ENCODE data around the gene PRKCSH. TPM values are rescaled to one million over a fixed set of nuclear protein-coding genes. Genes with fewer than 3 reads are reported as not detected.
A peak's percentile ranks its signal among the peaks of the same experiment; 100 is the strongest.
"Not testable (repeated sequence)": the region's sequence is repeated elsewhere in the genome, so short reads cannot be mapped to it uniquely, and the experiment has no call there.

Gene PRKCSH
- total RNA-seq, 2 experiments from 2014 or later = 321 to 338 TPM

DNA sequence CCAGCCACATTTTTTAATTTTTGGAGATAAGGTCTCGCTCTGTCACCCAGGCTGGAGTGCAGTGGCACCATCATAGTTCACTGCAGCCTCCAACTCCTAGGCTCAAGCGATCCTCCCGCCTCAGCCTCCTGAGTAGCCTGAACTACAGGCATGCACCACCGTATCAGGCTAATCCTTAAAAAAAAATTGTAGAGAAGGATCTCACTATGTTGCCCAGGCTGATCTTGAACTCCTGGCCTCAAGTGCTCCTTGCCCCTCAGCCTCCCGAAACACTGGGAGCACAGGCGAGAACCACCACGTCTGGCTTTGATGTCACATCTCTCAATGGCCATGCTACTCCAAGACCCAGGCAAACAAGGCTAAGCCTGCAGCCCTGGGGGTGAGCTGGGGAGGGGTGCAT is 21.2 kb downstream of the PRKCSH start:
- CTCF ChIA-PET = interaction anchor here (0.5 kb wide), 1 partner anchor 612 kb away, joined by 3 read pairs; no protein-coding TSS in a partner anchor
- H3K4me3 Mint-ChIP-seq = no peak overlapping the region
- no peaks in the 10 kb centered on the region for H3K9me3 Mint-ChIP-seq
- H3K36me3 Mint-ChIP-seq (ENCODE audit: low read depth) = no peaks in the 10 kb centered on the region
- POLR2A ChIA-PET = no interaction called here
- DNase-seq = no peak
- peaks cover 2% of the 10 kb centered on the region for H3K27me3 Mint-ChIP-seq
- no peak overlapping the region for H3K27ac Mint-ChIP-seq
- no peaks in the 10 kb centered on the region for H3K4me1 Mint-ChIP-seq

DNA sequence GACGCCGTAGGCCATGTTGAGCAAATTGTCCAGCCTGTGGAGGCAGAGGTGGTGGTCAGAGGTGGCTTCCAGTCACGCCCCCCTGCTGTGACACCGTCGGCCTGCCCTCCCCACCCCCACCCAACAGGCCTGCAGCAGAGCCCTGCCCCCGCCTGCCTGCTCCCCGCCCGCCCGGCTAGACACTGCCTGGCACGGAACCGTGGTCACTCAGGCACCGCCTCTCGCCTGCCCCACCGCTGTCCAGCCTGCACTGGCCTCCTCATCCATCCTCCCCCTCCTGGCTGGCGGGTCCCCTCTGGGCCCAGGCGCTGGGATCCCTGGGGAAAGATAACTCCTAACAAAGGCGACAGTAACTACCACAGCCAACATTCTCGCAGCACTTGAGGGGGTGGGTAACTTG is 21.7 kb downstream of the PRKCSH start:
- no peak overlapping the region for H3K4me3 Mint-ChIP-seq
- H3K4me1 Mint-ChIP-seq = no peaks in the 10 kb centered on the region
- peaks cover 2% of the 10 kb centered on the region for H3K27me3 Mint-ChIP-seq
- H3K9me3 Mint-ChIP-seq = no peaks in the 10 kb centered on the region
- ChIA-PET CTCF (interaction anchor here (0.8 kb wide), 1 partner anchor 89 kb away, joined by 3 read pairs; no protein-coding TSS in a partner anchor), POLR2A (no interaction called here)
- H3K36me3 Mint-ChIP-seq (ENCODE audit: low read depth) = no peaks in the 10 kb centered on the region
- no peak for DNase-seq
- H3K27ac Mint-ChIP-seq = no peak overlapping the region

DNA sequence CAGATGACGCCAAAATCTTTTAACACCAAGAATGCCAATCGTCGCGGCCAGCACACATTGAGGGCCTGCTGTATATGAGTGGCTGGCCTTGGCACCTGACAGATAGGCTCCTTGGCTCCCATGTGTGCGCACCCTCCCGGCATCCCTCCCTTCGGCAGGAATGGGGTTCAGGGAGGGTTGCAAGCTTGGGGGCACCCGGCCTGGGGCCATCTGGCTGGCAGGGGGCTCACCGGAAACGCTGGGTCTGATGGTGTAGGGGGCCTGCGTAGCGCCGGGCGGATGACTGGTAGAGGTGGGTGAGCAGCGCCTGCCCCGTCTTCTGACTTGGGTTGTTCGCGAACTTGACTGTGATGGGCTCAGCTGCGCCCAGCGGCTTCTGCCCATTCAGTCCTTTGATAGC is 22.4 kb downstream of the PRKCSH start:
- CTCF ChIA-PET = interaction anchor here (0.7 to 0.8 kb wide), 2 partner anchors 10 to 88 kb away, joined by 3 read pairs; no protein-coding TSS in a partner anchor
- no peak for DNase-seq
- Mint-ChIP-seq H3K4me1 (no peaks in the 10 kb centered on the region), H3K9me3 (no peaks in the 10 kb centered on the region), H3K4me3 (no peak overlapping the region), H3K27ac (no peak overlapping the region), H3K27me3 (peaks cover 2% of the 10 kb centered on the region), H3K36me3 (ENCODE audit: low read depth) (no peaks in the 10 kb centered on the region)
- POLR2A ChIA-PET = no interaction called here

DNA sequence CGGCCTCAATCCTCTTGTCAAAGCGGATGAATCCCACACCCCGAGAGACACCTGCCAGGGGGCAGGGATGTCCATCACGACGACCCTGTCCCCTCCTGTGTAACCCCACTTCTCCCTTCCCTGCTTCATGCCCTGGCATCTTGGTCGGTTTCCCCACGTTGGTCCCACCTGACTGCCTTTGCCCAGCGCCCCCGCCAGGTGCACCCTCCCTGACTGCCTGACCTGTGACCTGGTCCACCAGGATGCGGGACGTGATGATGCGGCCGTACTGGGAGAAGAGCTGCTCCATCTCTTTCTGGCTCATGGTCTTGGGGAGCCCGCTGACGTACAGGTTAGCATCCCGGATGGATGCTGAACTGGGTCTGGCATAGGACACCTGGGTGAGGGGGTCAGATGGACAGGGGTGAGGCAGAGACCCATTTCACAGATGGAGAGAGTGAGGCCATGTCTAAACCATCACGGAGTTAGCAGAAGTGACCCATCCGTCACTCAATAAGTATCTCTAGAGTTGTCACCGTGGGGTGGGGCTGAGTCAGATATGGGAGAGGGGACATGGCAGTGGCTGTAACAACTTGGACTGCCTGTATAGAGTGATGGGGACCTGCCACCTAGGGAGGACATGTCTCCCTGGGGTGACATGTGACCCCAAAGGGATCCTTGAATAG is 22.9 kb downstream of the PRKCSH start:
- Mint-ChIP-seq H3K36me3 (ENCODE audit: low read depth) (no peaks in the 10 kb centered on the region), H3K4me3 (no peak overlapping the region), H3K27me3 (peaks cover 2% of the 10 kb centered on the region), H3K9me3 (no peaks in the 10 kb centered on the region), H3K27ac (no peak overlapping the region), H3K4me1 (no peaks in the 10 kb centered on the region)
- POLR2A ChIA-PET = no interaction called here
- CTCF ChIA-PET = no interaction called here
- no peak for DNase-seq

DNA sequence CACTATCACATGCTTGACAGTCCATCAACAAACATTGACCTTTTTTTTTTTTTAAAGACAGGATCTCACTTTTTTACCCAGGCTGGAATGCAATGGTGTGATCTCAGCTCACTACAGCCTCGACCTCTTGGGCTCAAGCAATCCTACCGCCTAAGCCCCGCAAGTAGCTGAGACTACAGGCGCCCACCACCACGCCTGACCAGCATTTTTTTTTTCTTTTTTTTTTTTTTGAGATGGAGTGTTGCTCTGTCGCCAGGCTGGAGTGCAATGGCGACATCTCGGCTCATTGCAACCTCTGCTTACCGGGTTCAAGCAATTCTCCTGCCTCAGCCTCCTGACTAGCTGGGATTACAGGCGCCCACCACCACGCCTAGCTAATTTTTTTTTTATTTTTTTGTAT is 23.5 kb downstream of the PRKCSH start:
- CTCF ChIA-PET; H3K27ac Mint-ChIP-seq; H3K36me3 Mint-ChIP-seq (ENCODE audit: low read depth); DNase-seq; POLR2A ChIA-PET; H3K9me3 Mint-ChIP-seq; H3K27me3 Mint-ChIP-seq; H3K4me1 Mint-ChIP-seq; H3K4me3 Mint-ChIP-seq: not testable (repeated sequence)

DNA sequence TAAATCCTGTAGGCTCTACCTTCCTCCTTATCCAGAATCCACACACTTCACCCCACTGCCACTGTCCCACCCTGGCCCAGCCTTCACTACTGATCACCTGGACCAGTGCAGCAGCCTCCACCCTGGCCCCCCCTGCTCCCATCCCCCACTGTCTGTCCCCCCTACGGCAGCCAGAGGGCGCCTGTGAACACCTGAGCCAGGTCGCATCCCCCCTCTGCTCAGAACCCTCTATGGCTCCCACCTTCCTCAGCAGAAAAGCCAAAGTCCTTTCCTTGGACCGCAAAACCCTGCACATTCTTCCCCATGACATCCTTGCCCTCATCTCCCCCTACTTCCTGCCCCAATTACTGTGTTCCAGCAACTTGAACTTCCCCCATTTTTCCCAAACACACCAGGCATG is 24.8 kb downstream of the PRKCSH start:
- ChIA-PET CTCF (no interaction called here), POLR2A (no interaction called here)
- no peak overlapping the region for H3K4me3 Mint-ChIP-seq
- peak; percentile 21 for DNase-seq
- no peaks in the 10 kb centered on the region for H3K9me3 Mint-ChIP-seq
- peaks cover 2% of the 10 kb centered on the region for H3K27me3 Mint-ChIP-seq
- H3K27ac Mint-ChIP-seq = no peak overlapping the region
- H3K36me3 Mint-ChIP-seq (ENCODE audit: low read depth) = no peaks in the 10 kb centered on the region
- no peaks in the 10 kb centered on the region for H3K4me1 Mint-ChIP-seq

DNA sequence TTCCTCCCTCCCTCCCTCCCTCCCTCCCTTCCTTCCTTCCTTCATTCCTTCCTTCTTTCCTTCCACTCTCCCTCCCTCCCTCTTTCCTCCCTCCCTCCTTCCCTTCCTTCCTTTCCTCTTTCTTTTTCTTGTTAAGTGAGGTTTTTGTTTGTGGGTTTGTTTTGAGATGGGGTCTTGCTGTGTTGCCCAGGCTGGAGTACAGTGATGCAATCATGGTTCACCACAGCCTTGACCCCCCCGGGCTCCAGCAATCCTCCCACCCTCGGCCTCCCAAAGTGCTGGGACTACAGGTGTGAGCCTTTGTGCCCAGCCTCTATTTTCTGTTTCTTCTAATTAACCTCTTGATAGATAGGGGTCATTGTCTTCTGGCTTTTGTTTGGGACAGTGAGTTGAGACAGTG is 26.0 kb downstream of the PRKCSH start:
- Mint-ChIP-seq H3K27ac (no peak overlapping the region), H3K4me1 (no peaks in the 10 kb centered on the region), H3K4me3 (no peak overlapping the region), H3K27me3 (peaks cover 2% of the 10 kb centered on the region), H3K9me3 (no peaks in the 10 kb centered on the region), H3K36me3 (ENCODE audit: low read depth) (no peaks in the 10 kb centered on the region)
- ChIA-PET POLR2A (no interaction called here), CTCF (interaction anchor here (0.5 kb wide), 1 partner anchor 527 kb away, joined by 4 read pairs; no protein-coding TSS in a partner anchor)
- no peak for DNase-seq

DNA sequence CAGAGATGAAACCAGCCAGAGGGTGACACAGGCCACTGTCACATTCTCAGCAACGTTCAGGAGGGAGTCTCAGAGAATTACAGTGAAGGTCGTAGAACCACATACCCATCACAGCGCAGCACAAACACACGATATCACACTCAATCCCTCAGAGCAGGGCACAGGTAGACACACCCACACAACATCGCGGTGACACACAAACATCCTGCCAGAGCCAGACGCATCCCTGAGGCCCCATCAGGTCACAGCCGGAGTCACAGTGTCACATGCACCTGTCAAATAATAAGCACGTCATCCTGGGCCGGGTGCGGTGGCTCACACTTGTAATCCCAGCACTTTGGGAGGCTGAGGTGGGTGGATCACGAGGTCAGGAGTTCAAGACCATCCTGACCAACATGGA is 28.0 kb downstream of the PRKCSH start:
- Mint-ChIP-seq H3K4me3 (no peak overlapping the region), H3K9me3 (no peaks in the 10 kb centered on the region), H3K27ac (no peak overlapping the region), H3K36me3 (ENCODE audit: low read depth) (no peaks in the 10 kb centered on the region), H3K4me1 (no peaks in the 10 kb centered on the region), H3K27me3 (peaks cover 2% of the 10 kb centered on the region)
- POLR2A ChIA-PET = no interaction called here
- no peak for DNase-seq
- CTCF ChIA-PET = interaction anchor here (0.6 kb wide), 1 partner anchor 112 kb away, joined by 3 read pairs; no protein-coding TSS in a partner anchor

DNA sequence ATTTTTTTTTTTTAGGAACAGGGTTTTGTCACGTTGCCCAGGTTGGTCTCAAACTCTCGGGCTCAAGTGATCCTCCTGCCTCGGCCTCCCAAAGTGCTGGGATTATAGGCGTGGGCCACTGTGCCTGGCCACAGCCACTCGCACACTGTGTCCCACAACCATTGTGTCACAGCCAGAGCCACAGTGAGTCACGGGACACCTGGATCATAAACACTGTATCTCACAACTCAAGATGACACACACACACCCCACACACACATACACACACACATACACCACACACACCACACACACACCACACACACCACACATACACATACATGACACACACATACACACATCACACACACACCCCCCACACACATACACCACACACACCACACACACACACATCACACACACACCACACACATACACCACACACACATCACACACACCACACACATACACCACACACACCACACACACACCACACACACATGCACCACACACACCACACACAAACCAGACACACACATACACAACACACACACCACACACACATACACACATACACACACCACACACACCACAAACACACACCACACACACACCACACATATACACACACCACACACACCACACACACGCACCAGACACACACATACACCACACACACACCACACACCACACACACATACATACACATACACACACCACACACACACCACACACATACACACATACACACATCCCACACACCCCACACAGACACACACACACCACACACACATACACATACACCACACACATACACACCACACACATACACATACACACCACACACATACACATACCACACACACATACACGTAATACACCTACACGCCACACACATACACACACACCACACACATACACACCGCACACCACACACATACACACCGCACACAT is 29.2 kb downstream of the PRKCSH start:
- POLR2A ChIA-PET = interaction anchor here (0.5 kb wide), 1 partner anchor 460 kb away, joined by 3 read pairs; the partner anchor contains the start of gene ZNF700
- peaks cover 2% of the 10 kb centered on the region for H3K27me3 Mint-ChIP-seq
- no peak overlapping the region for H3K4me3 Mint-ChIP-seq
- no peaks in the 10 kb centered on the region for H3K9me3 Mint-ChIP-seq
- no peaks in the 10 kb centered on the region for H3K4me1 Mint-ChIP-seq
- H3K27ac Mint-ChIP-seq = no peak overlapping the region
- no peak for DNase-seq
- CTCF ChIA-PET = no interaction called here
- H3K36me3 Mint-ChIP-seq (ENCODE audit: low read depth) = no peaks in the 10 kb centered on the region

DNA sequence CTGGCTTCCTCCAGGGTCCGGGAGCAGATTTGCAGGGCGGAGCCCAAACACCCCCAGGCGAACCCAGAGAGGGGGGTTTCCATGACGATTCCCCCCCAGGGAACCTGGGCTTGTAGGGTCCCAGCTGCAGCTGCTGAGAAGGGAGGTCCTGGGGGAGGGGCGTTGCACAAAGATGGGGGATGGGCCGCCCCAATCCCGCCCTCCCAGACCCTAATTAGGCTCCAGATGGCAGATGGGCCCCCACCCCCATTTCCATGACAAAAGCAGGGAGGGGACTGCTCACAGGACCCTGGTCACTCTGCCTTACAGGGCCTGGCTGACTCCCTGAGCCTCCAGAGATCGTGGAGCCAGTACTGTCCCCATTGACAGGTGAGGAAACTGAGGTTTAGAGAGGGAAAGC is 30.2 kb downstream of the PRKCSH start:
- H3K27me3 Mint-ChIP-seq = peaks cover under 1% of the 10 kb centered on the region
- H3K9me3 Mint-ChIP-seq = no peaks in the 10 kb centered on the region
- no peak for DNase-seq
- no peak overlapping the region for H3K4me3 Mint-ChIP-seq
- H3K4me1 Mint-ChIP-seq = no peaks in the 10 kb centered on the region
- no peak overlapping the region for H3K27ac Mint-ChIP-seq
- CTCF ChIA-PET = no interaction called here
- POLR2A ChIA-PET = no interaction called here
- H3K36me3 Mint-ChIP-seq (ENCODE audit: low read depth) = no peaks in the 10 kb centered on the region

DNA sequence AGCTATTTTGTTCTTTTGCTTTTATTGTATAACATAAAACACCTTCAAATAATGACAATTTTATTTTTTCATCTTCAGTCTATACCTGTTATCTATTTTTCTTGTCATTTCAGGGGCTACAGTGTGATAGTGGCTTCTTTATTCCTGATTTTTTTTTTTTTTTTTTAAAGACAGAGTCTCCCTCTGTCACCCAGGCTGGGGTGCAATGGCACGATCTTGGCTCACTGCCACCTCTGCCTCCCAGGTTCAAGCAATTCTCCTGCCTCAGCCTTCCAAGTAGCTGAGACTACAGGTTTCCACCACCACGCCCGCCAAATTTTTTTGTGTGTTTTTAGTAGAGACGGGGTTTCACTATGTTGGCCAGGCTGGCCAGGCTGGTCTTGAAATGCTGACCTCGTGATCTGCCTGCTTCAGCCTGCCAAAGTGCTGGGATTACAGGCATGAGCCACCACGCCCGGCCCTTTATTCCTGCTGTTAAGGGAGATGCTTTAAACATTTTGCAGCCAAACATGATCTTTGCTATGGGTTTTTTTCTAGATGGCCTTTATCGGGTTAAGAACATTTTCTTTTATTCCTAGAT is 32.9 kb downstream of the PRKCSH start:
- CTCF ChIA-PET = interaction anchor here (0.9 to 2.3 kb wide), 3 partner anchors 9 to 25 kb away, joined by 3 to 11 read pairs (median 3); no protein-coding TSS in a partner anchor
- DNase-seq, H3K4me1 Mint-ChIP-seq: not testable (repeated sequence)

DNA sequence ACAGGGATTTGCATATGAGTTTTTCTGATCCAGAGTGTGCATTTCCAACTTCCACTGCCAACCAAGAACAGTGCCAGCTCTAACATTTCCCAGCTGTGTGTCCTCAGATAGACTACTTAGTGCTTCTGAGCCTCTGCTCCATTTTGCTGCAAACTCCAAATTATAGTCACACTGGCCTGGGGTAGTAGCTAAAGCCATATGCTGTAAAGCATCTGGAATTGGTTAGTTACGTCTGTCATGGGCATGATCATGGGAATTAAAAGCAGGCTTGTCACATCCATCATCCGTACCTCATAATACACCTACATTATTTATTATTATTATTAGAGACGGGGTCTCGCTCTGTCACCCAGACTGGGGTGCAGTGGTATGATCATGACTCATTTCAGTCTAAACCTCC is 38.3 kb downstream of the PRKCSH start:
- no peak overlapping the region for H3K4me3 Mint-ChIP-seq
- DNase-seq = no peak
- no peaks in the 10 kb centered on the region for H3K36me3 Mint-ChIP-seq (ENCODE audit: low read depth)
- CTCF ChIA-PET = interaction anchor here (0.6 to 2.1 kb wide), 2 partner anchors 9 to 635 kb away, joined by 4 to 10 read pairs; no protein-coding TSS in a partner anchor
- H3K27me3 Mint-ChIP-seq = peaks cover 36% of the 10 kb centered on the region
- no peak overlapping the region for H3K27ac Mint-ChIP-seq
- H3K9me3 Mint-ChIP-seq = no peaks in the 10 kb centered on the region
- H3K4me1 Mint-ChIP-seq = no peaks in the 10 kb centered on the region
- POLR2A ChIA-PET = interaction anchor here (0.6 kb wide), 1 partner anchor 11 kb away, joined by 3 read pairs; no protein-coding TSS in a partner anchor

More for the DNA sequence above, 32.9 kb downstream of the PRKCSH start:
- H3K36me3 Mint-ChIP-seq (ENCODE audit: low read depth); H3K9me3 Mint-ChIP-seq; H3K4me3 Mint-ChIP-seq; H3K27ac Mint-ChIP-seq; H3K27me3 Mint-ChIP-seq; POLR2A ChIA-PET: not testable (repeated sequence)

DNA sequence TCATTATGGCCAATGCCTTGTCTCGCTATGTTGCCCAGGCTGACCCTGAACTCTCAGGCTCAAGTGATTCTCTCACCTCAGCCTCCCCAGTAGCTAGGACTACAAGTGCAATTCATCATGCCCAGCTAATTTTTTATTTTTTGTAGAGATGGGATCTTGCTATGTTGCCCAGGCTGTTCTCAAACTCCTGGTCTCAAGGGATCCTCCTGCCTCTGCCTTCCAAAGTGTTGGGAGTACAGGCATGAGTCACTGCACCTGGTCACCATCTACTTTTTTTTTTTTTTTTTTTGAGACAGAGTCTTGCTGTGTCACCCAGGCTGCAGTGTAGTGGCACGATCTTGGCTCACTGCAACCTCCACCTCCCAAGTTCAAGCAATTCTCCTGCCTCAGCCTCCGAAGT is 39.9 kb downstream of the PRKCSH start:
- H3K27me3 Mint-ChIP-seq = peaks cover 41% of the 10 kb centered on the region
- ChIA-PET CTCF (interaction anchor here (0.6 kb wide), 1 partner anchor 181 kb away, joined by 3 read pairs; no protein-coding TSS in a partner anchor), POLR2A (interaction anchor here (0.6 kb wide), 1 partner anchor 23 kb away, joined by 8 read pairs; no protein-coding TSS in a partner anchor)
- H3K9me3 Mint-ChIP-seq; H3K36me3 Mint-ChIP-seq (ENCODE audit: low read depth); H3K4me1 Mint-ChIP-seq; DNase-seq; H3K4me3 Mint-ChIP-seq; H3K27ac Mint-ChIP-seq: not testable (repeated sequence)

Data from activated CD4-positive, alpha-beta T cell treated with anti-CD3 and anti-CD28 coated beads, Interleukin-2, amount 10 ng/mL, durations not matched to agents 7 days and 5 days (primary cell).